OCI-LY7 (cell line): ENCODE results near the gene GEMIN5.

Source experiments
- CTCF ChIP-seq: fragments of 200-600 bp; sonication (generic); conservative IDR thresholded peaks from 2 replicates; pipeline ENCODE4 v1.5.1; 2014; ENCODE audit warnings: mild to moderate bottlenecking, antibody characterized with exemption, low read length, moderate library complexity, mixed read lengths
- EZH2phosphoT487 ChIP-seq: fragments of 200-600 bp; sonication (generic); IDR thresholded peaks from 2 replicates; pipeline ENCODE4 v1.6.1; 2018; ENCODE audit warnings: low read depth, borderline replicate concordance, mild to moderate bottlenecking, mixed run types, antibody characterized with exemption, low read length, moderate library complexity, mixed read lengths

GRCh38 chr5:154901276-154901675 is 36.7 kb downstream of the GEMIN5 start:
- TF ChIP-seq CTCF (no peak), EZH2phosphoT487 (no peak)
